ENCODE results near the gene EPB41L3.
"Not testable (repeated sequence)": the region's sequence is repeated elsewhere in the genome, so short reads cannot be mapped to it uniquely, and the experiment has no call there.

EPB41L3 gene

GRCh38 chr18:5500158-5500939 lies 43.4 kb downstream of the EPB41L3 start:
- TF ChIP-seq CTCF (IDR thresholded peaks at IDR 0.05) (no peak), ZFX (IDR thresholded peaks at IDR 0.05; ENCODE audit: borderline replicate concordance) (no peak)
- no peak overlapping the region for H3K27ac ChIP-seq

- TF ChIP-seq CTCF (IDR thresholded peaks at IDR 0.05) = no peak
- TF ChIP-seq ZFX (IDR thresholded peaks at IDR 0.05; ENCODE audit: borderline replicate concordance) = no peak
- no peak overlapping the region for H3K27ac ChIP-seq
These were observed 45.3 kb downstream of the EPB41L3 start for GRCh38 chr18:5498452-5498851.

GRCh38 chr18:5496305-5496704 lies 47.5 kb downstream of the EPB41L3 start:
- no peak for TF ChIP-seq ZFX (IDR thresholded peaks at IDR 0.05; ENCODE audit: borderline replicate concordance)
- no peak for TF ChIP-seq CTCF (IDR thresholded peaks at IDR 0.05)
- no peak overlapping the region for H3K27ac ChIP-seq

GRCh38 chr18:5490753-5491480 lies 52.9 kb downstream of the EPB41L3 start:
- no peak overlapping the region for H3K27ac ChIP-seq
- TF ChIP-seq ZFX (IDR thresholded peaks at IDR 0.05; ENCODE audit: borderline replicate concordance) (no peak), CTCF (IDR thresholded peaks at IDR 0.05) (no peak)

- no peak overlapping the region for H3K27ac ChIP-seq
- TF ChIP-seq ZFX (IDR thresholded peaks at IDR 0.05; ENCODE audit: borderline replicate concordance) (no peak), CTCF (IDR thresholded peaks at IDR 0.05) (no peak)
These were observed 55.0 kb downstream of the EPB41L3 start for GRCh38 chr18:5488844-5489243.

GRCh38 chr18:5488044-5488443 lies 55.8 kb downstream of the EPB41L3 start:
- H3K27ac ChIP-seq = not testable (repeated sequence)

- no peak overlapping the region for H3K27ac ChIP-seq
- TF ChIP-seq CTCF (IDR thresholded peaks at IDR 0.05) (no peak), ZFX (IDR thresholded peaks at IDR 0.05; ENCODE audit: borderline replicate concordance) (no peak)
These were observed 59.3 kb downstream of the EPB41L3 start for GRCh38 chr18:5484526-5484925.

Data from 22Rv1 (cell line).